ENCODE results near the gene TET2.
A peak's percentile ranks its signal among the peaks of the same experiment; 100 is the strongest.

Gene TET2

DNA sequence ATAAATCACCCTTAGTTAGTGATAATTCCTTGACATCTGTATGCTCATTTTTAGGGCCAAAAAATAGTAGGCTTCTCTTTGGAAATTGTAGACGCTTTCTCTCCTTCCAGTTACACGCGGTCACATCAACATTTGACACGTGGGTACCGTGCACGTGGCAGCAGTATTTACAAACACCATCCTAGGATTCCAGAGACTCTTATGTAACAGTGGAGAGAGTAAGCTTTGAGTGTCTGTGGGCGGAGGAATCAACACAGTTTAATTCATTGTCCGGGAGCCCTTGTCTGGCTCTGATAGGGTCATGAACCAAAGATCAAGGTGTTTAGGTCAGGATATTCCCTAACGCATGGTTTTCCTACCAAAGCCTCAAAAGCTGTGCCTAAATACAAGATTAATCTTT lies 12.2 kb downstream of the TET2 start:
- H3K27me3 ChIP-seq (replicated peaks; ENCODE audit: control insufficient read depth, insufficient read depth, low read length) = no peaks in the 10 kb centered on the region
- no peaks in the 10 kb centered on the region for H3K36me3 ChIP-seq (ENCODE audit: control insufficient read depth, insufficient read depth, low read length, severe bottlenecking)
- H3K4me1 ChIP-seq (ENCODE audit: control insufficient read depth, insufficient read depth, low read length) = peaks cover 4% of the 10 kb centered on the region
- DNase-seq (ENCODE audit: low read depth) = no peak
- peak overlapping the region; percentile 7 for H3K4me3 ChIP-seq (ENCODE audit: low read length)
- H3K9ac ChIP-seq (ENCODE audit: low read length) = no peak overlapping the region
- H3K9me3 ChIP-seq (ENCODE audit: control insufficient read depth, low read length) = no peaks in the 10 kb centered on the region

DNA sequence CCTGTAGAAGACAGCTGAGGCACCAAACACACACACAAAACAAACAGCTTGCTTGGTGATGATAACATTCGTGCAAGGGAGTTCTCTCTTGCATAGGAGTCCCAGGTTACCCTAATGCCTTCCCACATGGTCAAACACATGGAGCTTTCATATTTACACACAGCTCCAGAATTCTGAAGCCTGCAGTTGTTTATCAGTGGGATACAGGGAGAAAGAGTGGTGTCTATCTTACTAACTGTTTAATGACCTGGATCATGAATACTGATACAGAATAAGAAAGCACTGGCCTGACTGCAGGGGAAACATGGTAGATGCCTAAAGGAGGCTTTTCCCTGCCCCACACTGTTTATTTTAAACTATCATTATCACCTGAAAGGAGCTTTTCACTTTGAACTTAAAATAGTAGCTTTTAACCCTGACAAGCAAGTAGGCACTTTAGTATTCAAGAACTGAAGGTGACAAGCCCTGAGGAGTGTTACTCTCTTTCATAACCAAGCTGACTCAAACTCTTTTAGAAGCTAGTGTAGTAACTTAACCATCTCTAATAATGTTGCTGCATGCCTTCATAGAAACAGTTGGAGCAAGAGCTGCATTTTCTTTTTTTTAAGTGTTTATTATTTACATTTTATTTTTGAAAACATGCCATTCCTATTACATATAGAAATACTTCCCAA lies 15.6 kb downstream of the TET2 start:
- no peaks in the 10 kb centered on the region for H3K9me3 ChIP-seq (ENCODE audit: control insufficient read depth, low read length)

DNA sequence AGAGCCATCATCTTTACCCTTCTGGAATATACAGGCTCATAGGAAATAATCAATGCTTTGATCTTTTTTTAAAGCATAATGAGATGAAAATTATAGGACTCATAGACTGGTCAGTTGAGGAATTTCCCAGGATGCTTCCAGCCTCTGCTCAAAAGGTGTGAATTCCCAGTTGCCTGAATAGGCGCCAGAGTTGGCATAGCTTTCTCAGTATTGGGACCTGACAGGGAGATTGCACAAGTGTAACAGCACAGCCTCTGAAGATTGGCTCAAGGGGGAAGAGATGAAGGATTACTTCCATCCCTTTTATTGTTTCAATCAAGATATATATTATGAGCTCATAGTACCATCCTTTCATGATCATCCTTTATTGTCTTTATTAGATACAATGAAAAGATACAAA lies 17.9 kb downstream of the TET2 start:
- no peak for DNase-seq (ENCODE audit: low read depth)
- Histone ChIP-seq H3K4me1 (ENCODE audit: control insufficient read depth, insufficient read depth, low read length) (no peaks in the 10 kb centered on the region), H3K27me3 (replicated peaks; ENCODE audit: control insufficient read depth, insufficient read depth, low read length) (no peaks in the 10 kb centered on the region), H3K9me3 (ENCODE audit: control insufficient read depth, low read length) (no peaks in the 10 kb centered on the region), H3K4me3 (ENCODE audit: low read length) (no peak overlapping the region), H3K36me3 (ENCODE audit: control insufficient read depth, insufficient read depth, low read length, severe bottlenecking) (no peaks in the 10 kb centered on the region), H3K9ac (ENCODE audit: low read length) (no peak overlapping the region)

More for the DNA sequence above, 15.6 kb downstream of the TET2 start:
- no peaks in the 10 kb centered on the region for H3K4me1 ChIP-seq (ENCODE audit: control insufficient read depth, insufficient read depth, low read length)
- DNase-seq (ENCODE audit: low read depth) = no peak
- H3K36me3 ChIP-seq (ENCODE audit: control insufficient read depth, insufficient read depth, low read length, severe bottlenecking) = no peaks in the 10 kb centered on the region
- no peak overlapping the region for H3K4me3 ChIP-seq (ENCODE audit: low read length)
- no peaks in the 10 kb centered on the region for H3K27me3 ChIP-seq (replicated peaks; ENCODE audit: control insufficient read depth, insufficient read depth, low read length)
- no peak overlapping the region for H3K9ac ChIP-seq (ENCODE audit: low read length)

DNA sequence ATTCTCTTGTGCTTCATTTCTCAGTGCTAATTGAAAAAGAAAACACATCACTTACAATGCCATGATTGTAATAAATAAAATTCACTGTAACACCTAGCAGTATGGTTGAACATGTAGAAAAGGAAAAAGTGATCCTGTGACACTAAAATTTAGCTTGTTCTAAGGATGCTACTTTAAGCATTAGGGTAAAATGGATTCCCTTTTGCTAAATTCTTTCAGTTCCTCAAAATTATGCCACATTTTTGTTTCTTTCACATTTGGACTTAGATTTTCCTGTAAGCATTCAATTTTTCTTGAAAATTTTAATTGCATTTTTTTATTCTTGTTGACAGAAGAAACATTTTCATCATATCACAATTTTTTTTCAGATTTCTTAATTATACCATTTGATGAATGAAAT lies 19.4 kb downstream of the TET2 start:
- no peaks in the 10 kb centered on the region for H3K9me3 ChIP-seq (ENCODE audit: control insufficient read depth, low read length)
- no peak for DNase-seq (ENCODE audit: low read depth)
- no peaks in the 10 kb centered on the region for H3K27me3 ChIP-seq (replicated peaks; ENCODE audit: control insufficient read depth, insufficient read depth, low read length)
- H3K9ac ChIP-seq (ENCODE audit: low read length) = no peak overlapping the region
- H3K4me1 ChIP-seq (ENCODE audit: control insufficient read depth, insufficient read depth, low read length) = no peaks in the 10 kb centered on the region
- H3K36me3 ChIP-seq (ENCODE audit: control insufficient read depth, insufficient read depth, low read length, severe bottlenecking) = no peaks in the 10 kb centered on the region
- H3K4me3 ChIP-seq (ENCODE audit: low read length) = no peak overlapping the region

DNA sequence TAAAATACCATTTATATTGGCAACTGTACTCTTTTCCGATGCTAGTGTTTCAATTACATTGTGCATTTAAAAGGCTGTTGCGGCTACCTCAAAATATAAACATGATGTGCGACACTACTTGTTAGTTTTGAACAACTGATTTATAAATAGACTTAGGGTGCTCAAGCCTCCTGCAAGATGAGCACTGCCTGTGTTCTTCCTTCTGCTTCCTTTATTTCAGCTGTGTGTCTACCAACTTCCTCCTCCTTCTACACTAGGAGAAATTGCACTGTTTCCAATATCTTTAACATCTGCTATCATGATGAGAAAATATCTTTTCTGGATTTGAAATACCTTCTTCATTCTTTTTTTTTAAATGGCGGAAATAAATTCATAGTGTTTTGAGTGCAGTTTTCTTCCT lies 24.0 kb downstream of the TET2 start:
- no peaks in the 10 kb centered on the region for H3K36me3 ChIP-seq (ENCODE audit: control insufficient read depth, insufficient read depth, low read length, severe bottlenecking)
- H3K9ac ChIP-seq (ENCODE audit: low read length) = no peak overlapping the region
- no peak for DNase-seq (ENCODE audit: low read depth)
- no peak overlapping the region for H3K4me3 ChIP-seq (ENCODE audit: low read length)
- H3K9me3 ChIP-seq (ENCODE audit: control insufficient read depth, low read length) = no peaks in the 10 kb centered on the region
- no peaks in the 10 kb centered on the region for H3K4me1 ChIP-seq (ENCODE audit: control insufficient read depth, insufficient read depth, low read length)
- no peaks in the 10 kb centered on the region for H3K27me3 ChIP-seq (replicated peaks; ENCODE audit: control insufficient read depth, insufficient read depth, low read length)

DNA sequence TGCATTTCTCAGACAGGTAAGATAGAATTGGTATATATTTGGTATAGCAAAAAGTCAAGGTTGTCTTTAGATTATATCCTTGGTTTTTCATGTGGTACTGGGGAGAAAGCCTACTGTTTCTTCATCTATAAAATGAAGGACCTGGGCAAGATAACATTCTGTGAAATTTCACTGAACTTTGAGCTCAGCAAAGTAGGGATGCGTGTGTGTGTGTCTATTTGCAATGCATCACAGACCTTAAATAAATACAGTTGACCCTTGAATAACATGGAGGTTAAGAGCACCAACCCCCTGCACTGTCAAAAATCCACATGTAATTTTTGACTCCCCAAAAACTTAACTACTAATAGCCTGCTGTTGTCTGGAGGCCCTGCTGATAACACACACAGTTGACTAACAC lies 25.2 kb downstream of the TET2 start:
- Histone ChIP-seq H3K27me3 (replicated peaks; ENCODE audit: control insufficient read depth, insufficient read depth, low read length) (no peaks in the 10 kb centered on the region), H3K36me3 (ENCODE audit: control insufficient read depth, insufficient read depth, low read length, severe bottlenecking) (no peaks in the 10 kb centered on the region), H3K4me1 (ENCODE audit: control insufficient read depth, insufficient read depth, low read length) (no peaks in the 10 kb centered on the region), H3K9ac (ENCODE audit: low read length) (no peak overlapping the region), H3K9me3 (ENCODE audit: control insufficient read depth, low read length) (no peaks in the 10 kb centered on the region), H3K4me3 (ENCODE audit: low read length) (no peak overlapping the region)
- DNase-seq (ENCODE audit: low read depth) = no peak

DNA sequence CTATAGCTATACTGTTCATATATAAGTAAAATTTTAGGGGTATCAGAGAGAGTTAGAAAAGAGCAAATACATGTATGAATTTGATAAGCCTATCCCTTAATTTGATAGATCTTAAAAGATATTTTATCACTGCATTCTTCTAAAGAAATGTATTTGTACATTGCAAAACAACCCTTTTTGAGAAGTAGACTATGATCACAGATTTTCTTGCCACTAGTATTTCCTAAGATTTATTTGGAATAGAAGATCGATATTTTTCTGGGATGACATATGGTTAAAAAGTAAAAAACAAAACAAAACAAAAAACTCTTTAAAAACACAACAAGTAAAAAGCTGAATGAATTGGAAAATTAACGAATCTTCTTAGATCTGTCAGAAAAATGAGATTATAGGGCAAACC lies 27.4 kb downstream of the TET2 start:
- DNase-seq (ENCODE audit: low read depth) = no peak
- Histone ChIP-seq H3K9ac (ENCODE audit: low read length) (no peak overlapping the region), H3K36me3 (ENCODE audit: control insufficient read depth, insufficient read depth, low read length, severe bottlenecking) (no peaks in the 10 kb centered on the region), H3K27me3 (replicated peaks; ENCODE audit: control insufficient read depth, insufficient read depth, low read length) (no peaks in the 10 kb centered on the region), H3K4me1 (ENCODE audit: control insufficient read depth, insufficient read depth, low read length) (no peaks in the 10 kb centered on the region), H3K4me3 (ENCODE audit: low read length) (no peak overlapping the region), H3K9me3 (ENCODE audit: control insufficient read depth, low read length) (no peaks in the 10 kb centered on the region)

DNA sequence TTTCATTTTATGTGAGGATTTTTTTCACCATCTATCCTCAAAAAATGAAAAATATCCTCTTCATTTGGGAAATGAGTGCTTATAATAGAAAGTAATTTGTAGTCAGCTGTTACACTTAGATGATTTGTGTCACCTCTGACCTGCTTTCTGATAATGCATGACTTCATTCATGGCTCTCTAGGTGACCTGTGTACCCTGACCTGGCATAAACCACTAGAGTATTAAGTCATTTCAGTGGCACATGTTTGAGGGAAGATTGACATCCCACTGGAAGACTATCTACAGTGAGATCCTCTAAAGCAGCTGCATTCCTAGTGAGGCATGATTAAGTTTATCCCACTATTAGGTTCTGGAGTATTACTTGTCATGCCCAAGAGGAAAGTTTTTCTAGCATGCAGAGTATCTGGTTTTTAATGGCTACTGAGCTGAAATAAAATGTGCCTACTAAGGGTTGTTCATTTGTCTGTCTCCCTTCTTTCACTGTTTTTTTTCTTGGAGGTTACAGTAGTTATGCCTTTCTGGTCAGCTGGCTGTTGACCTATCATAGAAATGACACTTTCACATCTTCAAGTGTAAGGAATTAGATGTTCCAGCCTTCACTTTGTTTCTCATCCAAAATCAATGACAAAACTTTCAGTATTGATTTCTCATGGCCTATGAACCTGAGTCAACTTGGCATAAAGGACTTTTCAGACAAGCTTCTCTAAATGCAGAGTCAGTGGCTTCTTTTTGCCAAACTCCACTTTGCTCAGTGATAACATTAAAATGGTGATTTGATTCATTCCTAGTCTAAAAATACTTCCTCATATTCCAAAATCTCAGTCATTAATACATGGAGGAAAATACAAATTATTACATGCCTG lies 33.1 kb downstream of the TET2 start:
- H3K36me3 ChIP-seq (ENCODE audit: control insufficient read depth, insufficient read depth, low read length, severe bottlenecking) = no peaks in the 10 kb centered on the region
- DNase-seq (ENCODE audit: low read depth) = no peak
- no peaks in the 10 kb centered on the region for H3K4me1 ChIP-seq (ENCODE audit: control insufficient read depth, insufficient read depth, low read length)
- no peak overlapping the region for H3K4me3 ChIP-seq (ENCODE audit: low read length)
- H3K27me3 ChIP-seq (replicated peaks; ENCODE audit: control insufficient read depth, insufficient read depth, low read length) = no peaks in the 10 kb centered on the region
- no peaks in the 10 kb centered on the region for H3K9me3 ChIP-seq (ENCODE audit: control insufficient read depth, low read length)
- H3K9ac ChIP-seq (ENCODE audit: low read length) = no peak overlapping the region

DNA sequence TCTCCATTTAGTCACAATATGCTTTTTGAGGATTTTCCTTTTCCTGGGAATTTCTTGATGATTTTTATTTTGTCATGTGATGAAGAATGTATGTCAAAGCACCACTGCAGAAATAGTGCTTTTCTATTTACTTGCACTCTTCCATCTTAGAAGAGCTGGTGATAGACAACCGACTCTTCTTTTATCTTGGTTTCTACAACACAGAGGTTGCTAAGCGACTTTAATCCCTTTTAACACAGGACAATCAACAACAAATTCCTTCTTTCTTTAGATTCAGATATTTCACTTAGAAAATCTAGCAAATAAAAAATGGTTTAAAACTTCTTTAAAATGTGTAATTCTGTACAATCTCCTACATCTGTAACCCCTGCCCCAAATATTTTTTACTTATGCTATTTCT lies 34.6 kb downstream of the TET2 start:
- H3K27me3 ChIP-seq (replicated peaks; ENCODE audit: control insufficient read depth, insufficient read depth, low read length) = no peaks in the 10 kb centered on the region
- no peaks in the 10 kb centered on the region for H3K9me3 ChIP-seq (ENCODE audit: control insufficient read depth, low read length)
- no peaks in the 10 kb centered on the region for H3K36me3 ChIP-seq (ENCODE audit: control insufficient read depth, insufficient read depth, low read length, severe bottlenecking)
- no peak overlapping the region for H3K9ac ChIP-seq (ENCODE audit: low read length)
- no peak overlapping the region for H3K4me3 ChIP-seq (ENCODE audit: low read length)
- DNase-seq (ENCODE audit: low read depth) = no peak
- H3K4me1 ChIP-seq (ENCODE audit: control insufficient read depth, insufficient read depth, low read length) = no peaks in the 10 kb centered on the region

DNA sequence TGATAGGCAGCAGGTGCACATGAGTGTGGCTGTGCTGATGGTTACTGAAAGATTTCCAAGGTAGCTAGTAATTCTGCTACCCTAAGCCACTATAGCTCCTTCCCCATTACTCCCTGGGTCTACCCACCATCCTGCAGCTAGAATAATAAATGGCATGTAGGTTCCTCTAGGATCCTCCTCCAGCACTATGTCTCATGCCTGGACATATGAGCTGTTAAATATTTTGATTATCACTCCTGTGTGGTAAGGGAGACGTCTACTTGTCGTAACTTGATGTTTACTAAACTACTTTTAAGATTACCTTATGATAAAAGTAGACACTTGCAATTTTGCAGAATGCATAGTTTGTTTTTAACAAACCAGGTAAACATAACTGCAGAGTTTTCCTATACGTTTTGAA lies 35.5 kb downstream of the TET2 start:
- Histone ChIP-seq H3K27me3 (replicated peaks; ENCODE audit: control insufficient read depth, insufficient read depth, low read length) (no peaks in the 10 kb centered on the region), H3K9me3 (ENCODE audit: control insufficient read depth, low read length) (no peaks in the 10 kb centered on the region), H3K36me3 (ENCODE audit: control insufficient read depth, insufficient read depth, low read length, severe bottlenecking) (no peaks in the 10 kb centered on the region), H3K9ac (ENCODE audit: low read length) (no peak overlapping the region), H3K4me1 (ENCODE audit: control insufficient read depth, insufficient read depth, low read length) (peaks cover 2% of the 10 kb centered on the region), H3K4me3 (ENCODE audit: low read length) (no peak overlapping the region)
- no peak for DNase-seq (ENCODE audit: low read depth)

DNA sequence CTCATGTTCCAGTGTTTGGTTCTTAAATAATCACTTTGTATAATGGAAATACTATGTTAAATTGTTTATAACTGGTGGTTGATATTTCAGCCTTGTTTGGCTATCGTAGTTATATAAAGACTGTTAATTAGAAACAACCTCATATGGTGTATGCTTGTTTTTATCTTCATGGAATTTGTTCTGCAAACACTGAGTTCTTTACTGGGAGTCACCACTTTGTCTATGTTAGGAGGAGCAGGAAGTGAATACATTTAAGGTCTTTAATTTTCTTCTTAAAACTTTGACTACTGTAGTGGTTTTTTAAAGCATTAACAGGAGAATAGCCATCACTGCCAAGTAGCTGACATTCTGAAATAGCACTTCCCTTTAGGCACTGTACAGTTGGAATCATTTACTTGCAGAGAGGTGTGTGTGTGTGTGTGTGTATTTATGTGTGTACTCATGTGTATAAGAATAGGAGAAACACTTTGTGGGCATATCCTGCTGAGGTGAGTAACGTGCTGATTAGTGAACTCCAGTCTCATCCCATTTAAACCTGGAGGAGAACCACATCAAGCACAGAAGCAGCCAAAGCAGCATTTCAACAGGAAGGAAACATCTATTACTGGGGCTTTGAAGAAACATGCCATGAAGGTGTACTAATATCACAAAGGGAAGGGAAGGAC lies 37.8 kb downstream of the TET2 start:
- no peak overlapping the region for H3K9ac ChIP-seq (ENCODE audit: low read length)
- no peak for DNase-seq (ENCODE audit: low read depth)
- H3K4me1 ChIP-seq (ENCODE audit: control insufficient read depth, insufficient read depth, low read length) = peaks cover 2% of the 10 kb centered on the region
- H3K9me3 ChIP-seq (ENCODE audit: control insufficient read depth, low read length) = no peaks in the 10 kb centered on the region
- H3K4me3 ChIP-seq (ENCODE audit: low read length) = no peak overlapping the region
- no peaks in the 10 kb centered on the region for H3K36me3 ChIP-seq (ENCODE audit: control insufficient read depth, insufficient read depth, low read length, severe bottlenecking)
- H3K27me3 ChIP-seq (replicated peaks; ENCODE audit: control insufficient read depth, insufficient read depth, low read length) = no peaks in the 10 kb centered on the region

All from adipocyte (in vitro differentiated cells).